Measurements from ENCODE around the gene CHN1.

DNA sequence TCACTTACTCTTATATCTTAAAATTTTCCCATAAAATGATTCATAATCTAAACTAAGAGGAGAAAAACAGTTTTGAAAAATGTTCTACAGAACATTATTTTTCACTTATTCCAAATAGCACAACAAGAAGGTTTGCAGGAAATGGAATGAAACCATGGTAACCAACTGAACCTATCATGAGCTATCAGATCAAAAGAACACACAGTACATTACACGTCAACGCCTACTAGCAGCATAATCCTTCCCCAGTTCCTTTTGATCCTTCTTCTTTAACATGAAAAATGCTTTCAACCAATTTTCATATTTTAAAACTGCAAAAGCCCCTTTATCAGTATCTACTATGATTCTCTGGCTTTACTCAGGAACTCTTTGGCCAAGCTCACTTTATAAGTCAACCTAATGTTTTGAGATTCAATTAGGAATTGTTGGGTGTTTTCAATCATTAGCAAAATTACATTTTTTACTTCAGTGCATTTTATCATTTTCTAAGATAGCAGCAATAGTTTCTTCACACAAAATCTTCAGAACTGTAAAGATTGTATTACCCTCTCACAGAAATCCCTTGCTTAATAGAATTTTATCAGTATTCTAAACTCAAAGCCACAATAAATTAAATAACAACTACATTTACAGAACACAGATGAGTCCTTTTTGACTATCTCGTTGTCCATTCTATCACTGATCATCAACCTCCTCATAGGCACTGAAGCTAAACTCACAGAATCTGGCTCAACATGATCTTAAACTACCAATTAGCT lies 102.5 kb downstream of the CHN1 start:
- TF ChIP-seq CTCF (IDR thresholded peaks at IDR 0.05) (no peak), POLR2A (IDR thresholded peaks at IDR 0.05) (no peak), POLR2AphosphoS5 (IDR thresholded peaks at IDR 0.05) (no peak), EP300 (IDR thresholded peaks at IDR 0.05) (no peak)

Measured in upper lobe of left lung (tissue), 4 donors.